Measurements from ENCODE around the gene TBC1D2B. TPM values are rescaled to one million over a fixed set of nuclear protein-coding genes. Genes with fewer than 3 reads are reported as not detected.

The TBC1D2B gene
- total RNA-seq (2021): 16.0 and 17.6 TPM in 2 replicates
- long read RNA-seq, full-length matches to known transcripts: 19 of 32 reads
- long read RNA-seq, partial matches to known transcripts: 3 of 32 reads
- long read RNA-seq, other reads (novel, unspliced or antisense): 10 of 32 reads

DNA sequence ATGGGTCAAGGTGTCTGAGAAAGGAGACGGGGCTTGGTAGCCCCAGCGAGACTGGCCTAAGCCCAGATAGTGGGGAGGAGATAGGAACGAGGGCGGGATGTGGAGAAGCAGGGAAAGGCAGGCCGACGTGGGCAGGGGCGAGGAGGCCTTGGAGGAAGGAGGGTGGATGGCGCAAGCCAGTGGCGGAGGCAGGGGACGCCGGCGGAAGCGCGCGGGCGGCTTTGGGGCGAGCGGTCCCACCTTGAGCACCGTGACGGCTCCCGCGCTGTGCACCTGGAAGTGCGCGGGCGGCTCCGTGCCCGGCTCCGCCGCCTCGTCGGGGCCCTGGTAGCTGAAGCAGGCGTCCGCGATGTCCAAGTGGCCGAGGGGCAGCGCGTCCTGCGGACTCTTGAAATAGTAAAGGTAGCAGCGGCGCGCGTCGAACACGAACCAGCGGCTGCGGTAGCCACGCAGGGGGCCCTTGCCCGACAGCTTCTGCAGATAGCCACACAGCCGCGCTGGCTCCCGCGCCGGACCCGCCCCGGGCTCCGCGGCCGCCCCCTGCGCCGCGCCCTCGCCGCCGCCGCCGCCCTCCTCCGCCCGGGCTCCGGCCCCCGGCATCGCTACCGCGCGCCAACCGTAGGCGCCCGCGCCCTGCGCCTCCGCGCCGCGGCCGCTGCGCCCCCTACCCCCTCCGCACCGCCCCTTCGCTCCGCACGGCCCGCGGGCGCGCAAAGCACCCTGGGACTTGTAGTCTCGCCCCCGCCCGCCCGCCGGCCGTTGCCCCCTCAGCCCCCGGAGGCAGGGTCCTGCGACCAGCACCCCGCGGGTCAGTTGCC, at the start of gene TBC1D2B:
Gene TBC1D2B, minus strand, starts transcription at position 659 of the 818 bp plus-strand sequence. Its CDS starts 59 bp downstream, at position 600.
- Histone ChIP-seq H2BK15ac (ENCODE audit: low read depth, low read length) (no peak within 1 kb of the TSS), H2BK5ac (ENCODE audit: insufficient read length, low read length) (no peak within 1 kb of the TSS), H3K18ac (ENCODE audit: insufficient read length, low read depth, low read length) (no peak within 1 kb of the TSS), H3K23ac (ENCODE audit: insufficient read length, low read depth, low read length) (no peak within 1 kb of the TSS), H2BK12ac (ENCODE audit: insufficient read length, low read depth, low read length) (no peak within 1 kb of the TSS), H3K27ac (ENCODE audit: insufficient read length, low read depth, low read length) (no peak within 1 kb of the TSS), H3K14ac (ENCODE audit: insufficient read depth, low read length) (0 out of 2 replicates have a peak within 1 kb of the TSS, but pooled peaks have one; percentile 74), H4K91ac (ENCODE audit: insufficient read length, low read depth, low read length) (no peak within 1 kb of the TSS), H3K4me2 (ENCODE audit: insufficient read depth, insufficient read length, low read length) (peak within 1 kb of the TSS; percentile 47), H2AFZ (ENCODE audit: low read length) (peak within 1 kb of the TSS; percentile 97), H2BK120ac (ENCODE audit: low read depth, low read length, poor library complexity, severe bottlenecking) (no peak within 1 kb of the TSS), H3K27me3 (ENCODE audit: insufficient read depth, low read length) (no peaks in the 10 kb centered on the region), H3K56ac (ENCODE audit: insufficient read length, low read depth, low read length) (no peak within 1 kb of the TSS), H3K9me3 (ENCODE audit: control insufficient read depth, low read depth, low read length) (no peaks in the 10 kb centered on the region), H3K4me1 (ENCODE audit: insufficient read depth, low read length) (peaks cover 2% of the 10 kb centered on the region; the same call in 1 of the 2 replicates), H3K9ac (ENCODE audit: extremely low read depth, insufficient read length, low read length) (peak within 1 kb of the TSS; percentile 34), H3K4ac (ENCODE audit: low read depth, low read length) (no peak within 1 kb of the TSS), H4K5ac (ENCODE audit: insufficient read length, low read depth, low read length) (no peak within 1 kb of the TSS), H2AK5ac (ENCODE audit: insufficient read length, low read length) (no peak within 1 kb of the TSS), H2BK20ac (ENCODE audit: low read depth, low read length, poor library complexity, severe bottlenecking) (no peak within 1 kb of the TSS), H3T11ph (ENCODE audit: low read length) (no peak within 1 kb of the TSS), H3K23me2 (ENCODE audit: insufficient read length, low read depth, low read length, poor library complexity, severe bottlenecking) (peaks cover 3% of the 10 kb centered on the region), H3K79me1 (ENCODE audit: insufficient read depth, low read depth, low read length, poor library complexity, severe bottlenecking) (no peaks in the 10 kb centered on the region), H3K79me2 (ENCODE audit: insufficient read depth, low read length) (no peaks in the 10 kb centered on the region), H4K8ac (replicated peaks; ENCODE audit: insufficient read length, low read depth, low read length) (no peak within 1 kb of the TSS), H4K20me1 (ENCODE audit: control insufficient read depth, insufficient read depth, insufficient read length) (no peaks in the 10 kb centered on the region)
- peaks cover 2% of the 10 kb centered on the region for H3K27me3 Mint-ChIP-seq (ENCODE audit: low read depth)
- H3K4me1 Mint-ChIP-seq: peaks cover 22 to 25% of the 10 kb centered on the region in 2 experiments
- DNase-seq: peak; percentile 60
- H3K27ac Mint-ChIP-seq: peak within 1 kb of the TSS in 1 of 3 experiments; percentile 44; a peak in 1 of 7 replicates
- H3K36me3 Mint-ChIP-seq (ENCODE audit: insufficient read depth in 1 of 3, low read depth in 3 of 3): peaks cover 0 to 4% (median 0%) of the 10 kb centered on the region in 3 experiments; a peak in 2 of 7 replicates
- H3K4me3 Mint-ChIP-seq: peak within 1 kb of the TSS; percentile 87 to 95
- H3K9me3 Mint-ChIP-seq: no peaks in the 10 kb centered on the region
- TF ChIP-seq, protein P1, sequence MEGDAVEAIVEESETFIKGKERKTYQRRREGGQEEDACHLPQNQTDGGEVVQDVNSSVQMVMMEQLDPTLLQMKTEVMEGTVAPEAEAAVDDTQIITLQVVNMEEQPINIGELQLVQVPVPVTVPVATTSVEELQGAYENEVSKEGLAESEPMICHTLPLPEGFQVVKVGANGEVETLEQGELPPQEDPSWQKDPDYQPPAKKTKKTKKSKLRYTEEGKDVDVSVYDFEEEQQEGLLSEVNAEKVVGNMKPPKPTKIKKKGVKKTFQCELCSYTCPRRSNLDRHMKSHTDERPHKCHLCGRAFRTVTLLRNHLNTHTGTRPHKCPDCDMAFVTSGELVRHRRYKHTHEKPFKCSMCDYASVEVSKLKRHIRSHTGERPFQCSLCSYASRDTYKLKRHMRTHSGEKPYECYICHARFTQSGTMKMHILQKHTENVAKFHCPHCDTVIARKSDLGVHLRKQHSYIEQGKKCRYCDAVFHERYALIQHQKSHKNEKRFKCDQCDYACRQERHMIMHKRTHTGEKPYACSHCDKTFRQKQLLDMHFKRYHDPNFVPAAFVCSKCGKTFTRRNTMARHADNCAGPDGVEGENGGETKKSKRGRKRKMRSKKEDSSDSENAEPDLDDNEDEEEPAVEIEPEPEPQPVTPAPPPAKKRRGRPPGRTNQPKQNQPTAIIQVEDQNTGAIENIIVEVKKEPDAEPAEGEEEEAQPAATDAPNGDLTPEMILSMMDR (conservative IDR thresholded peaks at IDR 0.05): no peak
- WGBS (ENCODE audit: extremely low coverage, insufficient read length, low lambda C conversion rate): no CpG with 5 or more reads among the region's 104 CpGs

All from H9 (cell line).